Activated naive CD4-positive, alpha-beta T cell treated with anti-CD3 and anti-CD28 coated beads for 36 hours (primary cell): ENCODE results near the gene HMGCR. TPM values are rescaled to one million over a fixed set of nuclear protein-coding genes. Genes with fewer than 3 reads are reported as not detected.

Experiments
- CTCF ChIA-PET: fragments of 350-600 bp; sonication (Branson Sonifier 250); formaldehyde crosslinking; loops from one replicate; lab custom pipeline; 2021; ENCODE audit warnings: antibody characterized with exemption; lab: Charles Lee
- DNase-seq: peaks from one replicate; pipeline ENCODE4 v3.0.0-alpha.2; 2020
- H3K27ac Mint-ChIP-seq: one replicate; pipeline ENCODE4 v1.8.0; 2021; ENCODE audit warnings: mild to moderate bottlenecking, mixed read lengths
- H3K27me3 Mint-ChIP-seq: one replicate; pipeline ENCODE4 v1.8.0; 2021; ENCODE audit warnings: low read depth, mixed read lengths
- H3K36me3 Mint-ChIP-seq: one replicate; pipeline ENCODE4 v1.8.0; 2021; ENCODE audit warnings: low read depth, mixed read lengths
- H3K4me1 Mint-ChIP-seq: one replicate; pipeline ENCODE4 v1.8.0; 2021; ENCODE audit warnings: low read depth, mixed read lengths
- H3K4me3 Mint-ChIP-seq: one replicate; pipeline ENCODE4 v1.8.0; 2021; ENCODE audit warnings: mild to moderate bottlenecking, moderate library complexity, mixed read lengths
- H3K9me3 Mint-ChIP-seq: one replicate; pipeline ENCODE4 v1.8.0; 2021; ENCODE audit warnings: mixed read lengths
- intact Hi-C: fragments of 100-400 bp; cut with micrococcal nuclease; formaldehyde crosslinking; loops from one replicate; pipeline ENCODE4 v1.15.1; 2023
- total RNA-seq, 2 experiments: library from RNA; stranded (reverse); gene quantifications; one replicate each; pipeline ENCODE4 v1.2.3, GENCODE V29; 2021

Gene HMGCR
- total RNA-seq, 2 experiments from 2014 or later = 61.7 to 67.5 TPM

- no peak for DNase-seq
- H3K27ac Mint-ChIP-seq = no peak overlapping the region
- intact Hi-C loops = no loop called here
- H3K4me3 Mint-ChIP-seq = no peak overlapping the region
- H3K9me3 Mint-ChIP-seq = no peaks in the 10 kb centered on the region
- CTCF ChIA-PET = no interaction called here
- no peaks in the 10 kb centered on the region for H3K27me3 Mint-ChIP-seq
- H3K36me3 Mint-ChIP-seq = peaks cover 49% of the 10 kb centered on the region
- H3K4me1 Mint-ChIP-seq = peaks cover 11% of the 10 kb centered on the region
Observed at GRCh38 chr5:75348241-75348640, 11.2 kb downstream of the HMGCR start.

GRCh38 chr5:75349663-75350062 lies 12.6 kb downstream of the HMGCR start:
- no peak for DNase-seq
- Mint-ChIP-seq H3K4me3 (no peak overlapping the region), H3K27ac (no peak overlapping the region), H3K4me1 (peaks cover 11% of the 10 kb centered on the region), H3K27me3 (no peaks in the 10 kb centered on the region), H3K36me3 (peaks cover 51% of the 10 kb centered on the region), H3K9me3 (no peaks in the 10 kb centered on the region)
- intact Hi-C loops = no loop called here
- CTCF ChIA-PET = interaction anchor here (0.6 kb wide), 1 partner anchor 556 kb away, joined by 3 read pairs; no protein-coding TSS in a partner anchor

DNA sequence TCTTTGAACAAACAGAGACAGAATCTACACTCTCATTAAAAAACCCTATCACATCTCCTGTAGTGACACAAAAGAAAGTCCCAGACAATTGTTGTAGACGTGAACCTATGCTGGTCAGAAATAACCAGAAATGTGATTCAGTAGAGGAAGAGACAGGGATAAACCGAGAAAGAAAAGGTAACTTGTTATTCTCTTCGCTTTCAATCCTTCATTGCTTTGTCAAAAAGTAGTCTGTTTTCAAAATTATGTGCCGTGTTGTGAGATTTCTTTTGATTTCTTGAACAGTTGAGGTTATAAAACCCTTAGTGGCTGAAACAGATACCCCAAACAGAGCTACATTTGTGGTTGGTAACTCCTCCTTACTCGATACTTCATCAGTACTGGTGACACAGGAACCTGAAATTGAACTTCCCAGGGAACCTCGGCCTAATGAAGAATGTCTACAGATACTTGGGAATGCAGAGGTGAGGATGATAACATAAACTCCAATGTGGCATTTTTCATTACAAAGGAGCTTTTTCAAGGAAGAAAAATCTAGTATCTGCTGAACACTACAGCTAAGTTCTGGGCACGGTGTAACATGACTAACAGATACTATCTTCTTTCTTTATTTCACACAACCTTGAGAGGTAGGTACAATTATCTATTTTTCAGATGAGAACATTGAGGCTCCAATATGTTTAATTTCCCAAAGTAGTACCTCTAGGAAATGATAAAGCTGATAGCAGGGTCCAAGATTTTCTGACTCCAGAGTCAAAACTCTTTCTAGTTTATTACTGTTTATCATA lies 14.3 kb downstream of the HMGCR start:
- peaks cover 44% of the 10 kb centered on the region for H3K36me3 Mint-ChIP-seq
- no peaks in the 10 kb centered on the region for H3K27me3 Mint-ChIP-seq
- intact Hi-C loops = no loop called here

GRCh38 chr5:75355236-75355635 lies 18.2 kb downstream of the HMGCR start:
- no peaks in the 10 kb centered on the region for H3K9me3 Mint-ChIP-seq
- no peaks in the 10 kb centered on the region for H3K27me3 Mint-ChIP-seq
- no peak for DNase-seq
- no peak overlapping the region for H3K4me3 Mint-ChIP-seq
- intact Hi-C loops = no loop called here
- H3K4me1 Mint-ChIP-seq = peaks cover 11% of the 10 kb centered on the region
- peaks cover 46% of the 10 kb centered on the region for H3K36me3 Mint-ChIP-seq
- no peak overlapping the region for H3K27ac Mint-ChIP-seq
- CTCF ChIA-PET = interaction anchor here (0.7 kb wide), 1 partner anchor 13 kb away, joined by 3 read pairs; no protein-coding TSS in a partner anchor

More for the DNA sequence above, 14.3 kb downstream of the HMGCR start:
- Mint-ChIP-seq H3K27ac (peak overlapping the region; percentile 14), H3K4me1 (peaks cover 11% of the 10 kb centered on the region), H3K4me3 (no peak overlapping the region), H3K9me3 (no peaks in the 10 kb centered on the region)
- CTCF ChIA-PET = interaction anchor here (0.8 to 1.7 kb wide), 4 partner anchors 14 to 301 kb away, joined by 3 to 6 read pairs (median 4); partner anchors contain the start of gene HMGCR
- no peak for DNase-seq

DNA sequence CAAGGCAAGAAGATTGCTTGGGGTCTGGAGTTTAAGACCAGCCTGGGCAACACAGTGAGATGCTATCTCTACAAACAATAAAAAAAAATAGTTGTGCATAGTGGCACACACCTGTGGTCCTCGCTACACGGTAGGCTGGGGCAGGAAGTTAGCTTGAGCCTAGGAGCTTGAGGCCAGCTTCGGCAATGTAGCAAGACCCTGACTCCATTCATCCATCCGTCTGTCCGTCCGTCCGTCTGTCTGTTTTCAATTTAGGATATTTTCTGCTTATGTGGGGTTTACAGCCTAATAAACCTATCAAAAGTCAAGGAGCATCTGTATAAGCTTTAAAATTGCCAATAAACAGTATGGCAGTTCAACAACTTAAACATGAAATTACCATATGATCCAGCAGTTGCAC lies 19.7 kb downstream of the HMGCR start:
- intact Hi-C loops = no loop called here
- Mint-ChIP-seq H3K36me3 (peaks cover 39% of the 10 kb centered on the region), H3K9me3 (no peaks in the 10 kb centered on the region), H3K27ac (no peak overlapping the region), H3K4me1 (no peaks in the 10 kb centered on the region), H3K27me3 (no peaks in the 10 kb centered on the region), H3K4me3 (no peak overlapping the region)
- no peak for DNase-seq
- CTCF ChIA-PET = interaction anchor here (0.6 kb wide), 1 partner anchor 609 kb away, joined by 3 read pairs; no protein-coding TSS in a partner anchor

DNA sequence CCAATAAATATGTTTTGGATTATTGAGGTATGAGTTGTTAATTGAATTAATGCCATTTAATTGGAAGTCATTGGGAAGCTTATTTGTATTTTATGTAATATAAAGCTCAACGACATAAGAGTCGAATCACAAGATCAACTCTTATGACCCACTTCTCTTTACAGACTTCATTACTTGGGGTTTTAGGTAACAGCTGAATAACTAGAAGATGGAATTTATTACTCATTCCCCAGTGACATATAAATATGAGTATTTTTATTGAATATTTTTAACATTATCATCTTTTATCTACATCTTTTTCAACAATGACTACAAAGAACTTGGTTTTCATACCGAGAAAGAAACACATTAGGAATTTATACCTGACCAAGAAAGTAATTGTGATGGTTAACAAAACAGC lies 21.1 kb downstream of the HMGCR start:
- H3K4me1 Mint-ChIP-seq = no peaks in the 10 kb centered on the region
- H3K27me3 Mint-ChIP-seq = no peaks in the 10 kb centered on the region
- no peak overlapping the region for H3K27ac Mint-ChIP-seq
- no peak overlapping the region for H3K4me3 Mint-ChIP-seq
- CTCF ChIA-PET = interaction anchor here (0.6 kb wide), 1 partner anchor 47 kb away, joined by 3 read pairs; no protein-coding TSS in a partner anchor
- no peak for DNase-seq
- H3K9me3 Mint-ChIP-seq = no peaks in the 10 kb centered on the region
- peaks cover 33% of the 10 kb centered on the region for H3K36me3 Mint-ChIP-seq
- intact Hi-C loops = no loop called here

- no peak for DNase-seq
- Mint-ChIP-seq H3K36me3 (peaks cover 26% of the 10 kb centered on the region), H3K27ac (no peak overlapping the region), H3K9me3 (no peaks in the 10 kb centered on the region), H3K4me1 (no peaks in the 10 kb centered on the region), H3K27me3 (no peaks in the 10 kb centered on the region), H3K4me3 (no peak overlapping the region)
- CTCF ChIA-PET = no interaction called here
- intact Hi-C loops = no loop called here
Observed at GRCh38 chr5:75361310-75361709, 24.3 kb downstream of the HMGCR start.

DNA sequence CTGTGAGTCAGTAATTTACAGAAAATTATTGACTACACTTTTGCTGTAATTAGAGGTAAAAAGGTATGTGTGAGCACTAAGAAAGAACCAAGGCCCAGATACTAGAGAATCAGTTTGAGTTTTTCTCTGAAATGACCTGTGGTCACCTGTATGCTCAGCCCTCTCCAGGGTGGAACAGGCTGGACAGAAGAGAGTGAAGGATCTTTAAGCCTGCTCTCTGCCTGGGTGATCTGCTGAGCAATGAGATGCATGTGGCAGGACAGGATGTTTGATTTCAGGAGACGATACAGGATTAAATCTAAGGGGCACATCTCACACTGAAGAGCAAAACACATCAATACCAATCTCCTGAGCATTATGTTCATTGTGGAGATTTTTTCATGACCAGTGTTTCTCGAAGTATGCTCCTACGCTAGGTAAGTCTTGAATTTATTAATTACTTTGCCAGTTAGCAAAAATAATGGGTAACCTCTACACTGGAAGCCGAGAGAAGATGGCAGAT lies 25.5 kb downstream of the HMGCR start:
- no peaks in the 10 kb centered on the region for H3K9me3 Mint-ChIP-seq
- H3K27ac Mint-ChIP-seq = no peak overlapping the region
- H3K36me3 Mint-ChIP-seq = peaks cover 16% of the 10 kb centered on the region
- intact Hi-C loops = no loop called here
- DNase-seq = no peak
- H3K27me3 Mint-ChIP-seq = no peaks in the 10 kb centered on the region
- H3K4me1 Mint-ChIP-seq = peaks cover 6% of the 10 kb centered on the region
- no peak overlapping the region for H3K4me3 Mint-ChIP-seq
- CTCF ChIA-PET = no interaction called here

- no peaks in the 10 kb centered on the region for H3K27me3 Mint-ChIP-seq
- H3K36me3 Mint-ChIP-seq = peaks cover 14% of the 10 kb centered on the region
- H3K27ac Mint-ChIP-seq = no peak overlapping the region
- no peaks in the 10 kb centered on the region for H3K9me3 Mint-ChIP-seq
- CTCF ChIA-PET = no interaction called here
- no peak overlapping the region for H3K4me3 Mint-ChIP-seq
- no peak for DNase-seq
- intact Hi-C loops = no loop called here
- peaks cover 6% of the 10 kb centered on the region for H3K4me1 Mint-ChIP-seq
Observed at GRCh38 chr5:75363111-75363510, 26.1 kb downstream of the HMGCR start.

GRCh38 chr5:75363726-75364495 lies 26.9 kb downstream of the HMGCR start:
- peaks cover 6% of the 10 kb centered on the region for H3K4me1 Mint-ChIP-seq
- no peaks in the 10 kb centered on the region for H3K27me3 Mint-ChIP-seq
- no peak overlapping the region for H3K27ac Mint-ChIP-seq
- no peak for DNase-seq
- intact Hi-C loops = no loop called here
- CTCF ChIA-PET = interaction anchor here (1.1 kb wide), 1 partner anchor 127 kb away, joined by 6 read pairs; the partner anchor contains the start of gene ANKRD31
- H3K36me3 Mint-ChIP-seq = peaks cover 12% of the 10 kb centered on the region
- H3K4me3 Mint-ChIP-seq = no peak overlapping the region
- H3K9me3 Mint-ChIP-seq = no peaks in the 10 kb centered on the region

DNA sequence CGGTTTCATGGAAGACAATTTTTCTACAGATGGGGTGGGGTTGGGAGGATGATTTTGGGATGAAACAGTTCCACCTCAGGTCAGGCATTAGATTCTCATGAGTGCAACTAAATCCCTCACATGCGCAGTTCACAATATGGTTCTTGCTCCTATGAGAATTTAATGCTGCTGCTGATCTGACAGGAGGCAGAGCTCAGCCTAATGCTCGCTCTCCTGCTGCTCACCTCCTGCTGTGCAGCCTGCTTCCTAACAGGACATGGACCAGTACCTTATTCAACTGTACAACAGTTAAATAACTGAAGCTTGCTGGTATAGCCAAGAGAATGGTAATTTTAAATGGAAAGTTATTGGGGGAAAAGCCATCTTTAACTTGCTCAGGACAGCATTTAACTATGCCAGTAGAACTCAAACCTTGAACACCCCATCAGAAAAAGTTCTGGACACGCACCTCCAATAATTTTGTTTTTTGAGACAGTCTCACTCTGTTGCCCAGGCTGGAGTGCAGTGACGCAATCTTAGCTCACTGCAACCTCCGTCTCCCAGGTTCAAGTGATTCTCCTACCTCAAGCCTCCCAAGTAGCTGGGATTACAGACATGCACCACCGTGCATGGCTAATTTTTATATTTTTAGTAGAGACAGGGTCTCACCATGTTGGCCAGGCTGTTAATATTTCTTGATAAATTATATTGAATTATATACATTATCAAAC lies 27.7 kb downstream of the HMGCR start:
- Mint-ChIP-seq H3K36me3 (peaks cover 9% of the 10 kb centered on the region), H3K9me3 (no peaks in the 10 kb centered on the region), H3K27me3 (no peaks in the 10 kb centered on the region), H3K27ac (no peak overlapping the region), H3K4me3 (no peak overlapping the region), H3K4me1 (peaks cover 6% of the 10 kb centered on the region)
- DNase-seq = no peak
- intact Hi-C loops = no loop called here
- CTCF ChIA-PET = interaction anchor here (0.6 to 1.1 kb wide), 3 partner anchors 11 to 128 kb away, joined by 3 to 6 read pairs (median 4); partner anchors contain the start of gene ANKRD31

GRCh38 chr5:75365740-75366139 lies 28.7 kb downstream of the HMGCR start:
- no peak overlapping the region for H3K4me3 Mint-ChIP-seq
- intact Hi-C loops = no loop called here
- H3K36me3 Mint-ChIP-seq = peaks cover under 1% of the 10 kb centered on the region
- no peak for DNase-seq
- H3K4me1 Mint-ChIP-seq = peaks cover 6% of the 10 kb centered on the region
- CTCF ChIA-PET = interaction anchor here (0.7 to 1.3 kb wide), 4 partner anchors 14 to 1409 kb away, joined by 3 to 4 read pairs (median 4); no protein-coding TSS in a partner anchor
- no peaks in the 10 kb centered on the region for H3K27me3 Mint-ChIP-seq
- H3K9me3 Mint-ChIP-seq = no peaks in the 10 kb centered on the region
- no peak overlapping the region for H3K27ac Mint-ChIP-seq
